G401 (cell line): ENCODE measurements around the gene RAB3B. TPM values are rescaled to one million over a fixed set of nuclear protein-coding genes. Genes with fewer than 3 reads are reported as not detected.
"Not testable (repeated sequence)": the region's sequence is repeated elsewhere in the genome, so short reads cannot be mapped to it uniquely, and the experiment has no call there.

Experiments
- DNase-seq: peaks from one replicate; pipeline ENCODE4 v3.0.0-alpha.2; 2015; ENCODE audit warnings: low spot score
- in situ Hi-C: cut with HindIII; loops from 2 replicates; pipeline ENCODE4 v1.10.0; 2016; ENCODE audit warnings: low sequenced_read_pairs, mixed read lengths
- total RNA-seq: library from RNA; depleted of rRNA; stranded (reverse); fragments of >200 nt; shearing (Covaris generic); gene quantifications from 2 replicates; pipeline ENCODE4 v1.2.3, GENCODE V29; 2014

RAB3B gene
- total RNA-seq, 1 experiment from 2014 or later = 3.0 TPM

DNA sequence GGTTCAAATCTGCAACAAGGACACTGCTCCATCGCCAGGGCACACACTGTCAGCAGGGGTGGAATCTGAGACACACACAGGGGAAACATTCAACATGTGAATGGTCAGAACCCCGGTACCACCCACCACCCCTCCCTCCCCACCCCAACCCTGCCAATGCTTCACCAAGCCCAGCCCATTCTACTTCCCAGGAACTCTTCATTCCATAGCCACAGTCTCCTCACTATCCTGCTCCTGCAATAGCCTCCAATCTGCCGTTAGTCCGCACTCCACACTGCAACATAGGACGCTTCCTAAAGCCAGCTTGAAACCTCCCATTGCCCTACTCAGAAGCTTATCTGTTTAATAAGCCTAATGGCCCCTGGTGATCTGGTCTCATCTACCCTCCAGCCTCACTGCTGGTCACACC lies 7.5 kb upstream of the RAB3B start:
- DNase-seq = no peak
- in situ Hi-C loops = no loop called here

DNA sequence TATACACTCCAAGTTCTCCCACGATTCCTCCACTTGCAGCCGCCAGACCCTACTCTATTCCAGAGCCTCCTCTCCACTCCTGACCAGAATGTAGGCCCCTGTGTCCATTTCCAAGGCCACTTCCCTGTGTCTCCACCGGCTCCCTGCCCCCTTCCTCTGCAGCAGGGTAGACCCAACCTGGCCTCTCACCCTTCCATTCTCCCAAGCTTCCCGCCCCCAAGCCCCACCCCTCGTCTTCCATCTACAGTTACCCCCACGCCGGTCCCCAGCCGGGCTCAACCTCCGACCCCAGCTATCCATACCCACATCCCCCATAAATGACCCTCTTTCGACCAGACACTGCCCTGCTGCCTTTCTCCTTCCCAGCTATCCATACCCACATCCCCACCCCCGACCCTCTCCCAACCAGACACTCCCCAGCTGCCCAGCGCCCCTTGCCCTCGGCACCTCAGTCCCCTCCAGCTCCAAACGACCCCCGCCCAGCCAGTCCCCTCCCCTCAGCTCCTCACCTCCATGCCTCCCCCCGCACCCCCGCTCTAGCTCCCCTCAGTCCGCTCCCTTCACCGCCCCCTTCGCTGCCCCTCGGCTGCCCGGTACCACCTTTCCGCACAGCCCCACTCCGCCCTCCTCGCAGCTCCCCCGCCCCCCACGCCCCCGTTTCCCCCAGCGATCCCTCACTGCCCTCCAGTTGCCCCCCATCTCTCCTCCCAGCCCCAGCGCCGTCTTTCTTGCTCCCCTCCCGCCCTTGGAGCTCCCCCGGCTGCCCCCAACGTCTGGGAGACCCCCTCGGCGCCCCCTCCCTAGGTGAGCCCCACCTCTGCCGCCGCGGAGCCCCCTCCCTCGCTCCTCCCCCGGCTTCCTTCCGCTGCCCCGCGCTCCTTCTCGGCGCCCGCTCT lies 670 bp downstream of the RAB3B start:
- in situ Hi-C loops = no loop called here
- no peak for DNase-seq

DNA sequence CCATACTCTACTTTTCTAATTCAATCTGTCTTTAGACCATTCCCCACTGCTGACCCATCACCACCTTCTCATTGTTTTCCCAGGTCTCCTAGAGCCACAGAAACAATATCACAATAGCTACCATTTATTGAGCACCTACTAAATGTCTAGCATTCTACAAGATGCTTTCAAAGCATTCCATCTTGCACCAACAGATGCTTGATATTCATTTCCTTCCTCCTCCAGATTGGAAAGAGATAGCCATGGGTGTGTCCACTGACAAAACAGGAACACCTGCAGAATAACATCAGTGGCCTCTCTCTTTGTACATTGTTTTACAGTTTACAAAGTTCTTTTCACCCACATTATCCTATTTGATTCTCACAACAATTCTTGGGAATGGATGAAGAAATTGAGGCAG lies 2.2 kb downstream of the RAB3B start:
- in situ Hi-C loops = no loop called here
- no peak for DNase-seq

DNA sequence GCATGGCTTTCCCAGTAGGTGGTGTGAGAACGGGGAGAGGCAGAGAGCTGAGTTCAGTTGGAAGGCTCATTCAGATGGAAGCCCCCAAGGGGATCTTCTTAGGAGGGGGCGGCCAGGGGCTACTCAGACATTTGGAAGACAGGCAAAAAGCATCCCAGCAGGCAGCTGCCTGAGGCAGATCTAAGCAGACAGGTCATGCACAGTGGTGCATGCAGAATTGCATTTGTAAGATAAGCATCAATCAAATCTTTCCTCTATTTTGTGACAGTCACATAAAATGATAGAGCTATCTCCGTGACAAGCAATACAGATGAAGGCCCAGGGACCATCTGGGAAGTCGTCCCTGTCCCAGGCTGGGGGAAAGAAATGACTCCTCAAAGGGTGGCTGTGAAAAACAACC lies 3.8 kb downstream of the RAB3B start:
- in situ Hi-C loops = no loop called here
- no peak for DNase-seq

DNA sequence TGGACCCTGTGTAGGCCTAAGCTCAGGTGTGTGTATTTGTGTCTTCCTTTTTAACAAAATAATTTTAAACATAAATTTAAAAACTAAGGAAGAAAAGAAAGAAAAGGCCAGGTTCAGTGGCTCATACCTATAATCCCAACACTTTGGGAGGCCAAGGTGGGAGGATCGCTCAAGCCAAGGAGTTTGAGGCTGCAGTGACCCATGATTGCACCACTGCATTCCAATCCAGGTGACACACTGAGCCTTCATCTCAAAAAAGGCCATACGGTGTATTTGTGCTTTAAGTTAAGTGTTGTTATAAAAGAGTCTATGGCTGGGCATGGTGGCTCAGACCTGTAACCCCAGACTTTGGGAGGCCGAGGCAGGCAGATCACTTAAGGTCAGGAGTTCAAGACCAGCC lies 8.3 kb downstream of the RAB3B start:
- in situ Hi-C loops = no loop called here
- no peak for DNase-seq

DNA sequence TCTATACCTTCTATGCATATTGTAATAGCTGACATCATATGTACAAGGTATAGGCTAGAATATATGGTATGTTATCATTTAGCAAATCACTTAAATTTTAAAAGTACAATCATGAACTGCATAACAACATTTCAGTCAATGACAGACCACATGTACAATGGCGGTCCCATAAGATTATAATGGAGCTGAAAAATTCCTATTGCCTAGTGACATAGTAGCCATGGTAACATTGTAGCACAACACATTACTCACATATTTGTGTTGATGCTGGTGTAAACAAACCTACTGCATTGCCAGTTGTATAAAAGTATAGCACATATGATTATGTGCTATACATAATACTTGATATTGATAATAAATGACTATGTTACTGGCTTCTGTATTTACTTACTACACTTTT lies 8.9 kb downstream of the RAB3B start:
- no peak for DNase-seq
- in situ Hi-C loops = no loop called here

DNA sequence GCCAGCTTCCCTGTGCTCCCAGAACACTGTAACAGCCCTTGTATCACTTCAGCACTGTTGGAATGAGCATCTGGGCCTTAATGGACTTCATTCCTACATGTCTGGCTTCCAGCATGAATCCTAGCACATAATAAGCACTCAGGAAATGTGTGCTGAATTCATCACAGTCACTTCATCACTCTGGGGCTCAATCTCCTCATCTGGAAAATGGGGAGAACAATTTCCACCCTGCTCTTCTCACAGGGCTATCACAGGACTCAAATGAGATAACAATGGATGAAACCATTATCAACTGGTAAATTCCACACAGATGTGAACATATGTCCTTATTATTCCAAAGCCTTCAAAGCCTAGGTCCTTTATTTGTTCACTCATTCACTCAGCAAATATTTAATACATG lies 12.4 kb downstream of the RAB3B start:
- in situ Hi-C loops = no loop called here
- no peak for DNase-seq

DNA sequence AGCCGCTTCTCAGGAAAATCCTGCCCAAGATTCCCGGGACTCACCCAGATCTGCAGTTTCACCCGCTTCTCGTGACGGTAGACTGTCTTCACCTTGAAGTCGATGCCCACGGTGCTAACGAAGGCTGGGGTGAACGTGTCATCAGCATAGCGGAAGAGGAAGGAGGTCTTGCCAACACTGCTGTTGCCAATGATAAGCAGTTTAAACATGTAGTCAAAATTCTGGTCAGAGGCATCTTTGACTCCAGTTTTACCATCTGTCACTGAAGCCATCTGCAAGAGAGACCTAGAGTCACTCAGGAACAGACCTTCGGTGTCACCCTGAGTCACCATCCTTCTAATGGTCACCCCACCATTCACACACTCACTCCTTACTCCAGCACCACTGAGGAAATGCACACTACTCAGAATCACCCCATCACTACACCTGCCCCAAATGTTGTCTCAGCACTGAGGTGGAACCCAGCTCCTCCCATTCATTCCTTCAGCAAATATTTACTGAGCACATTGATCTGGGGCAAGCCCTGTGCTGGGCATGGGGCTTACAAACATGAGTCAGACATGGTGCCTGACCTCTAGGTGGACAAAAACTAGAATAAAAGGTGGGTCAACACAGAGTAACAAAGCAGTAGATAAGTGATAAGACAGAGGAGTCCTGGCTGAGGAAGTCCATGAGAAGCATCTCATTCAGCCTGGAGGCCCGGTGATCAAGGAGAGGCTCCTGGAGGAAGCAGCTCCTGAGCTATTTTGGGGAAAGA lies 13.5 kb downstream of the RAB3B start:
- in situ Hi-C loops = no loop called here
- no peak for DNase-seq

DNA sequence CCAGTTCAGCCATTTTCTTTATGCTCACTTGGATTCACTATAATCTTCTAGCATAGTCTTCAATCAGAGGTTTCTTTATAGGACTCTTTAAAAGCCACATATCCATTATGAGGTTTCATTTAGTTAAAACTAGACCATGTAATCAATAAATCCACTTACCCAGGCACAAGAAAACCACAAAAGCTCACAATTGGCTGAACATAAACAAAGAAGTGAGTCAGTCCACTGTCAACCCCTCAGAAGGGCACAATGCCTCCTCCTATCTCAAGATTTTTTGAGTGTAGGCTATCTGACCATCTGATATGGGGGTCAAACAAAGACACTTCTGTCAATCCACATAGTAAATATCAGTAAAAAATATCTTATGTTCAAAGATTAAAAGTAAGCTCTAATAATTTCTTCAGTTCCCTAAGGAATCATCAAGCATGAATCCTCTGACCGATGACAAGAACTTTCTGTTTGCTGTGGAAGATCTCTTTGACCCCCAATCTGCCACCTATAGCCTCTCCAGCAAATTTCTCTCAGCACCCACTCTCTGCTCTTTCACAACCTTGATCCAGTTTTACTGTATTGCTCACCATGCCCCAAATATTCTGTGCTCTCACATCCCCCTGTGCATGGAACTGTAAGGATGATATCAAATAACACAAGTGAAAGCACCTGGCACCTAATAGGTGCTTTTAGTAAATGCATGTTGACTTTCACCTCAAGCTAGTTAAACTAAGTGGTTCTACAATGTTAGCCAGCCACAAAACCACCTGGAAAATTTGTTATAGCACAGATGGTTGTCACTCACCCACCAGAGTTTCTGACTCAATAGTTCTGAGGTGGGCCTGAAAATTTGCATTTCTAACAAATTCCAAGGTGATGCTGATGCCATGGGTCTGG lies 16.7 kb downstream of the RAB3B start:
- DNase-seq = no peak
- in situ Hi-C loops = no loop called here

DNA sequence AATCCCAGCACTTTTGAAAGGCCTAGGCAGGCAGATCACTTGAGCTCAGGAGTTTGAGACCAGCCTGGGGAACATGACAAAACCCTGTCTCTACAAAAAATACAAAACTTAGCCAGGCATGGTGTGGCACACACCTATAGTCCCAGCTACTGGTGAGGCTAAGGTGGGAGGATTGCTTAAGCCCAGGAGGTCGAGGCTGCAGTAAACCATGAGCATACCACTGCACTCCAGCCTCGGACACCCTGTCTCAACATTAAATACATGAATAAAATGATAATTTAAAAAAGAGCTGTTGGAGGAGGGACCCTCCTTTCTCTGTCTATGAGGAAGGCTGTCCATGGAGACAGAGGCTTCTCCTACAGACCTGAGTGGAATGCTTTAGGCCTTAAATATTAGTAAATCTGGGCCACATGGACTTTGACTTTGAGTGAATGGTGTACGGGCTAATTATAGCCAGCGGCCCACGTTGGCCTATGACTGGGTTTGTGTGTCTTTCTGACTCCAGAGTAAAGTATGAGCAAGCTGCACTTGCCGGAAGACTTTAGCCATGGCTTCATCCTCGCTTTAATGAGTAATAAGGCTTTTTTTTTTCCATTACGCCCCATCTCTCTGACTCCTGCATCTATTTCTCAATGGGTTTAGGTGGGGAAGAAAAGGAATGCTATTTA lies 21.3 kb downstream of the RAB3B start:
- in situ Hi-C loops = no loop called here
- no peak for DNase-seq

DNA sequence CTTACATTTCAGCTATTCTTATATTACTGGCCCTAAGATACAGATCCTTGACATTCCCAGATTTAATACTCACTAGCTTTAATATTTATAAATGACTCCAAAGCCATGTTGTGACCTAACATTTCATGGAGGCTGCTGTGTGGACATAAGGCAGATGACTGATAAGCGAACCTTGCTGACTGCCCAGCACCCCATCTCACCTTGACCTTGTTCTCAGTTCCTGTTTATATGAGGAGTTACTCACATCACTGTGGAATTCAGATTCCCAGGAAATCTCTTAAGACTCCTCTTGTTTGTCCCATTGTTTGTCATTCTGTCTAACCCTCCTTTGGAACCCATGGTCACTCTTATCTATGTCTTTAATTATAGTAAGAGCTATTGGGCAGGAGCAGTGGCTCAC lies 21.9 kb downstream of the RAB3B start:
- DNase-seq = no peak
- in situ Hi-C loops = no loop called here

DNA sequence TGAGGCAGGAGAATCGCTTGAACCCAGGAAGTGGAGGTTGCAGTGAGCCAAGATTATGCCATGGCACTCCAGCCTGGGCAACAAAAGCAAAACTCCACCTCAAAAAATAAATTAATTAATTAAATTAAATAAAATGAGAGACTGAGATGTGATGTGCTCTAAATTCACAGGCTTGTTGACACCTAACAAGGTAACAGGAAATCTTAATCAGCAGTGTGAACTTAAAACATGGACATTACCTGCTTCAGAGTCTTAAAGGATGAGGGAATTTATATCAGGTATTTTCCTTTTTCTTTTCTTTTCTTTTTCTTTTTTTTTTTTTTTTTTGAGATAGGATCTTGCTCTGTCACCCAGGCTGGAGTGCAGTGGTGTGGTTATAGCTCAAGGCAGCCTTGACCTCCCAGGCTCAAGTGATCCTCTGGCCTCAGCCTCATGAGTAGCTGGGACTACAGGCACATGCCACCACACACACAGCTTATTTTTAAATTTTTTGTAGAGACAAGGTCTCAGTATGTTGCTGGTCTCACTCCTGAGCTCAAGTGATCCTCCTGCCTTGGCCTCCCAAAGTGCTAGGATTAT lies 23.2 kb downstream of the RAB3B start:
- in situ Hi-C loops, DNase-seq: not testable (repeated sequence)

DNA sequence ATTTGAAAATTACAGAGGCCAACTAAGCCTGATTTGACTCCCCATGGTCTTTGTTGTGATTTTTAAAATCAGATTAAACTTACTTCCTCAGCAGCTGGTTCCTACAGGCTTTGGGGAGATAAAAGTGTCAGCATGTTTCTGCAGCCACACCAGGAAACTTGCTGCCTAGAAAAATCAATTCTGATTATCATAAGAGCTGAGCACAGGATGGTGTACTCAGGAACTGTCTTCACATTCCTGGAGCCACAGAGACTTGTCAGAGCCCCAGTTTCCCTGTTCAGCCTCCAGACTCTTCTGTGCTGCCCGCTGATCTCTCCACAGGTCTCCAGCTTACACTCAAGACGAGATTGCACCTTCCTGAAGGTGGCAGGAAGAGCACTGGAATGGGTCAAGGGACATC lies 23.9 kb downstream of the RAB3B start:
- no peak for DNase-seq
- in situ Hi-C loops = no loop called here

DNA sequence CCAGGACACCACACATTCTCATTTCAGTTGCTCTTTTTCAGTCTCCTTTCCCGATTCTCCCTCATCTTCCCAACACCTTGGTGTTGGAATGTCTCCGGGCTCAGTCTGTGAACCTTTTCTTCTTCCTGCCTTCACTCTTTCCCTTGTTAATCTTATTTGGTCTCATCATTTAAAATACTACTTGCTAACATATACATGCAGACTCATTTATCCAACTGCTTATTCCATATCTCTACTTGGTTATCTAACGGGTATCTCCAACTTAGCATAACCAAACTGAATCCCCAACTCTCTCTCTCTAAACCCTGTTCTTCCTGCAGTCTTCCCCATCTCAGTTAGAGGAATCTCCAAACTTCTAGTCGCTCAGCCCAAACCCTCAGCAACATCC lies 26.2 kb downstream of the RAB3B start:
- in situ Hi-C loops = no loop called here
- DNase-seq = no peak

DNA sequence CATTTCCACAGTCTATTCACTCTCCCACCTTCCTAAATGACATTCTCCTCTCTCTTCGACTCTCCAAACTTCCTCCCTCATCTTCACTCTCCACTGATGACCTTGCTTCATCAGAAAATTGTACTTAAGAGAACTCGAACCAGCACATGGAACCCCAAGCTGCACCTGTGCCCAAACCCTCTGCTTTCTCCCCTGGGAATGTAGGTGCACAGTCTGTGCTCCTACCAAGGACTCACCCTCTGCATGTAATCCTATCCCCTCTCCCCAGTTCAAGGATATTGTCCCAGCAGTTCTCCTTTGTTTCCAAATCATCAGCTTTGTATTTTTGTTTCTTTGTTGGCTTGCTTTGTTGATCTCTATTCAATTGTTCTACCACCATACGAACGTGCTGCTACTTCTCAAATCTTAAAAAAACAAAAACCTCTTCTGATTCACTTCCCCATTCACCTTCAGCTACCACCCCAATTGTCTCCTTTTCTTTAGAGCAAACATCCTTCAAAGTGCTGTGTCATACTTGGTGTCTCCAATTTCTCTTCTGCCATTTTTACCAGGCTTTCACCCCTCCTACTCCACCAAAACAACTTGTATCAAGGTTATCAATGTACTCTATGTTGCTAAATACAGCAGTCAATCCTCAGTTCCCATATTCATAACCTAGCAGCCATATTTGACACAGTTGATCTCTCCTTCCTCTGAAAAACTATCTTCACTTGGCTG lies 26.8 kb downstream of the RAB3B start:
- in situ Hi-C loops = no loop called here
- DNase-seq = no peak

DNA sequence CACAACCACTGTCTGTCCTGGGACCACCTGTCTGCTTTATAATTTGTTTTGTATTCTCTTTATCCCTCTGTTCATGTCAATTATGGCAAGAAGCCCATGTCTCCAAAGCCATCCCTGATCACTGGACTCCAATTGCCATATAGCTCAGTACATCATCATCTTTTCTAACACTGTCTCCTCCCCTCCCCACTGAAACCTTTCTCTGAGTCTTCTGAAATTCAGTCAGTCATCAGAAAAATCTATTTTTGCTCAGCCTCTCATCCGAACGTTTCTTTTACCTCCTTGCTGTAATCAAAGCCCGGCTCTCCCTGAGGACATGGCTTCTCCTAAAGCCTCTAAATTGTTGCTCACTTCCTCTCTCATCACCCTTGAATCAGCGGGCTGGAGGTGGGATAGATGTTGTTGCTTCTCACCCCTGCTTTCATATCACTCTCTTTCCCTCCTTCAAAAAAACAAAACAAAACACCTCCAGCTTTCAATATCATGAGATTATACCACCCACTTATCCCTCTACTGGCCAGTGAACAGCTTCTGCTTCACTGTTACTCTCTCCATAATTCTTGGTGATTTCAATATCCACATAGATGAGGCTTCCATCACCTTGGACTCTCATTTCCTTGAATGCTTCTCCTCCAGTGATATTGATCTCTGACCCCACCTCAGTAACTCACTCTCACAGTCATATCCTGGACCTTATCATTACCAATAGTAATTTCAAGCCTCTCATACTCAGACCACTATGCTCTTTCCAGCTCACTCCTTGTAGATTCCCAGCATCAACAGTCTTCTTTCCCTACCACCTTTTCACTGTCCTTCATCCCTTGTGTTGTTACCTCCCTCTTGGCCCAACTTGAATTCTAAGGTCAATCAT lies 27.8 kb downstream of the RAB3B start:
- no peak for DNase-seq
- in situ Hi-C loops = no loop called here

DNA sequence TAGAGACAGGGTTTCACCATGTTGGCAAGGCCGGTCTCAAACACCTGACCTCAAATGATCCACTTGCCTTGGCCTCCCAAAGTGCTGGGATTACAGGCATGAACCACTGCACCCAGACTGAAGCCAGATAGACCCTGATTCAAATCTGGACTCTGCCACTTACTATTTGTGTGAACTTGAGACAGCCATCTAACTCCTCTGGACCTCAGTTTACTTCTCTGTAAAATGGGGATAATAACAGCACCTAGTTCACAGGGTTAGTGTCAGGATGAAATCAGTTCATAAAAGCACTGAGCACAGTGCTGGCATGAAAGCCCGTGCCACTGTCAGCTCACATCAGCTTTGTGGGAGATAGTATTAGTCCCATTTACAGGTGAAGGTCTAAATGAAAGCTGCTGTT lies 28.5 kb downstream of the RAB3B start:
- in situ Hi-C loops = no loop called here
- DNase-seq = no peak
